Endothelial cell of umbilical vein (primary cell): ENCODE measurements around the gene FABP2. TPM values are rescaled to one million over a fixed set of nuclear protein-coding genes. Genes with fewer than 3 reads are reported as not detected.

ENCODE experiments used
- BruUV-seq: library from RNA; stranded (reverse); fragments of 400-500 nt; replicated peaks from 2 replicates; lab custom pipeline; 2021; lab: Mats Ljungman, UMichigan
- CTCF ChIA-PET: fragments of 300-600, 350-600 bp; sonication (Branson Sonifier 250); formaldehyde crosslinking; loops from one replicate; lab custom pipeline; 2021; ENCODE audit warnings: antibody characterized with exemption, inconsistent platforms; lab: Charles Lee
- POLR2A ChIA-PET: fragments of 300-600, 350-600 bp; sonication (Branson Sonifier 250); formaldehyde crosslinking; loops from one replicate; lab custom pipeline; 2021; ENCODE audit warnings: antibody characterized with exemption, inconsistent platforms; lab: Charles Lee
- DNase-seq: peaks from one replicate; pipeline ENCODE4 v3.0.0-alpha.2; 2011; ENCODE audit warnings: low read depth, low spot score
- FAIRE-seq: peaks from 2 replicates; lab custom pipeline; 2011; peaks lifted over from hg19 to GRCh38; lab: Jason Lieb, UNC
- H2AFZ ChIP-seq: 2 replicates; pipeline ENCODE4 v1.6.0; 2012; ENCODE audit warnings: low read depth, low read length, control low read depth, inconsistent platforms
- H3K27ac ChIP-seq: 2 replicates; pipeline ENCODE4 v1.5.1; 2011; ENCODE audit warnings: low read depth, mild to moderate bottlenecking, control low read depth, low read length, moderate library complexity; ENCODE audit not compliant: insufficient read depth
- H3K27me3 ChIP-seq, 2 experiments: 2 replicates each; pipeline versions ENCODE4 v1.6.0 to v1.6.1; 2011; ENCODE audit warnings: low read length in 2 of 2, mixed read lengths in 1 of 2; ENCODE audit not compliant: control insufficient read depth in 2 of 2, insufficient read depth in 2 of 2
- H3K36me3 ChIP-seq, 2 experiments: 2 replicates in 1 of 2; 3 replicates in 1 of 2; pipeline ENCODE4 v1.5.1; 2011; ENCODE audit warnings: low read length in 2 of 2, mild to moderate bottlenecking in 1 of 2, moderate library complexity in 1 of 2; ENCODE audit not compliant: control insufficient read depth in 2 of 2, insufficient read depth in 2 of 2; ENCODE audit errors: extremely low read depth in 1 of 2
- H3K4me1 ChIP-seq: 3 replicates; pipeline ENCODE4 v1.5.1; 2011; ENCODE audit warnings: mild to moderate bottlenecking, low read length; ENCODE audit not compliant: control insufficient read depth, insufficient read depth; ENCODE audit errors: extremely low read depth
- H3K4me2 ChIP-seq: 2 replicates; pipeline ENCODE4 v1.6.1; 2011; ENCODE audit warnings: low read length, control low read depth, mixed read lengths; ENCODE audit not compliant: insufficient read depth
- H3K4me3 ChIP-seq, 3 experiments: fragments of 200-600 bp in 1 of 3; sonication (generic), shearing (Covaris generic) in 1 of 3; replicated peaks in 1 of 3; 2 replicates each; pipeline ENCODE4 v1.5.1; 2011 to 2016; ENCODE audit warnings: control low read depth in 3 of 3, low read length in 3 of 3, mild to moderate bottlenecking in 2 of 3, inconsistent platforms in 1 of 3, low read depth in 1 of 3, moderate library complexity in 1 of 3; ENCODE audit not compliant: insufficient read depth in 1 of 3
- H3K79me2 ChIP-seq: 2 replicates; pipeline ENCODE4 v1.6.0; 2012; ENCODE audit warnings: low read length, inconsistent platforms; ENCODE audit not compliant: control insufficient read depth, insufficient read depth
- H3K9ac ChIP-seq: replicated peaks from 2 replicates; pipeline ENCODE3; 2011; ENCODE audit warnings: low read length, control low read depth; ENCODE audit not compliant: insufficient read depth; ENCODE audit errors: extremely low read depth
- H3K9me1 ChIP-seq: replicated peaks from 3 replicates; pipeline ENCODE4 v1.6.0; 2011; ENCODE audit warnings: mild to moderate bottlenecking, low read length; ENCODE audit not compliant: control insufficient read depth, insufficient read depth; ENCODE audit errors: extremely low read depth
- H3K9me3 ChIP-seq: replicated peaks from 2 replicates; pipeline ENCODE4 v1.5.1; 2012; ENCODE audit warnings: low read length, inconsistent platforms; ENCODE audit not compliant: control insufficient read depth, insufficient read depth
- H4K20me1 ChIP-seq: replicated peaks from 2 replicates; pipeline ENCODE3; 2011; ENCODE audit warnings: mild to moderate bottlenecking, low read length; ENCODE audit not compliant: control insufficient read depth, insufficient read depth; ENCODE audit errors: extremely low read depth
- EZH2 ChIP-seq: IDR thresholded peaks from 2 replicates; pipeline ENCODE4 v1.6.1; 2012; ENCODE audit warnings: borderline replicate concordance, low read depth, mild to moderate bottlenecking, moderate library complexity, low read length, inconsistent platforms; ENCODE audit not compliant: severe bottlenecking
- FOS ChIP-seq: IDR thresholded peaks from 2 replicates; pipeline ENCODE4 v1.6.1; 2011; ENCODE audit warnings: mild to moderate bottlenecking, low read length, moderate library complexity, borderline replicate concordance; ENCODE audit not compliant: insufficient read depth
- GATA2 ChIP-seq: IDR thresholded peaks from 2 replicates; pipeline ENCODE4 v1.7.0; 2011; ENCODE audit warnings: low read depth, mild to moderate bottlenecking, moderate library complexity, mixed read lengths, low read length; ENCODE audit not compliant: insufficient read length, insufficient read depth
- JUN ChIP-seq: IDR thresholded peaks from 2 replicates; pipeline ENCODE4 v1.6.1; 2011; ENCODE audit warnings: borderline replicate concordance, low read depth; ENCODE audit not compliant: insufficient read length, insufficient read depth
- MAX ChIP-seq: IDR thresholded peaks from 2 replicates; pipeline ENCODE4 v1.6.1; 2011; ENCODE audit not compliant: insufficient read depth, insufficient read length
- MYC ChIP-seq: IDR thresholded peaks from one replicate; pipeline ENCODE4 v1.6.1; 2011; ENCODE audit warnings: mild to moderate bottlenecking, low read depth, low read length
- POLR2A ChIP-seq: IDR thresholded peaks from 2 replicates; pipeline ENCODE4 v1.6.1; 2012; ENCODE audit warnings: low read depth, mild to moderate bottlenecking, control low read depth, low read length
- POLR2AphosphoS5 ChIP-seq: IDR thresholded peaks from 2 replicates; pipeline ENCODE4 v1.6.1; 2012; ENCODE audit warnings: low read depth, mild to moderate bottlenecking, control low read depth, low read length, moderate library complexity; ENCODE audit not compliant: insufficient read depth
- dilution Hi-C: fragments of 300-500 bp; cut with MboI; formaldehyde crosslinking; loops from one replicate; pipeline ENCODE4 v1.15.0; 2019; ENCODE audit warnings: low sequenced_read_pairs; ENCODE audit not compliant: extremely low pct_ligation_motif_present
- intact Hi-C: fragments of 100-400 bp; cut with micrococcal nuclease; formaldehyde crosslinking; loops from one replicate; pipeline ENCODE4 v1.10.0; 2022
- polyA plus RNA-seq, 4 experiments: library from polyadenylated mRNA; depleted of rRNA in 3 of 4; stranded (reverse) in 3 of 4; unstranded in 1 of 4; fragments of >200 nt; gene quantifications; 2 replicates each; pipeline versions ENCODE4 v1.2.1 to v1.2.3, GENCODE V29; 2011 to 2012; ENCODE audit warnings: missing spikeins in 1 of 4
- total RNA-seq: library from RNA; stranded (reverse); gene quantifications from 2 replicates; pipeline ENCODE4 v1.2.3, GENCODE V29; 2021
- TF ChIP-seq, protein P1 (sequence below), 2 donors: IDR thresholded peaks; 1 replicate in 1 of 2; 2 replicates in 1 of 2; pipeline ENCODE4 v1.5.1; 2011; ENCODE audit warnings: low read length in 2 of 2, mild to moderate bottlenecking in 2 of 2, moderate library complexity in 2 of 2, control low read depth in 1 of 2, inconsistent platforms in 1 of 2, low read depth in 1 of 2; ENCODE audit not compliant: insufficient read depth in 1 of 2; ENCODE audit errors: extremely low read depth in 1 of 2

The FABP2 gene
- total and polyA plus RNA-seq, 2 donors (not counting 3 experiments of a cell fraction or from before 2014, with no cell fraction given), result not detected

GRCh38 chr4:119313237-119313636 is 8.7 kb downstream of the FABP2 start:
- FAIRE-seq (no peak), DNase-seq (no peak)
- H2AFZ ChIP-seq, result no peak overlapping the region
- POLR2A ChIA-PET, result no interaction called here
- dilution Hi-C loops (no loop called here), intact Hi-C loops (no loop called here)
- no peaks in the 10 kb centered on the region for H4K20me1 ChIP-seq
- H3K4me2 ChIP-seq, result no peak overlapping the region
- H3K9me1 ChIP-seq, result no peaks in the 10 kb centered on the region
- H3K4me3 ChIP-seq, result no peak overlapping the region
- H3K4me1 ChIP-seq, result no peaks in the 10 kb centered on the region
- H3K9ac ChIP-seq, result no peak overlapping the region
- H3K36me3 ChIP-seq, result no peaks in the 10 kb centered on the region
- no peaks in the 10 kb centered on the region for H3K9me3 ChIP-seq
- H3K27ac ChIP-seq, result no peak overlapping the region
- no peaks in the 10 kb centered on the region for H3K79me2 ChIP-seq
- H3K27me3 ChIP-seq, result peaks cover 5 to 15% of the 10 kb centered on the region in 2 experiments
- no TSS peak for BruUV-seq
- no peak for TF ChIP-seq JUN
- no peak for TF ChIP-seq EZH2
- no peak for TF ChIP-seq MAX
- TF ChIP-seq GATA2, result no peak
- no peak for TF ChIP-seq MYC
- TF ChIP-seq POLR2AphosphoS5, result no peak
- TF ChIP-seq FOS, result no peak
- TF ChIP-seq POLR2A, result no peak
- TF ChIP-seq, protein P1, sequence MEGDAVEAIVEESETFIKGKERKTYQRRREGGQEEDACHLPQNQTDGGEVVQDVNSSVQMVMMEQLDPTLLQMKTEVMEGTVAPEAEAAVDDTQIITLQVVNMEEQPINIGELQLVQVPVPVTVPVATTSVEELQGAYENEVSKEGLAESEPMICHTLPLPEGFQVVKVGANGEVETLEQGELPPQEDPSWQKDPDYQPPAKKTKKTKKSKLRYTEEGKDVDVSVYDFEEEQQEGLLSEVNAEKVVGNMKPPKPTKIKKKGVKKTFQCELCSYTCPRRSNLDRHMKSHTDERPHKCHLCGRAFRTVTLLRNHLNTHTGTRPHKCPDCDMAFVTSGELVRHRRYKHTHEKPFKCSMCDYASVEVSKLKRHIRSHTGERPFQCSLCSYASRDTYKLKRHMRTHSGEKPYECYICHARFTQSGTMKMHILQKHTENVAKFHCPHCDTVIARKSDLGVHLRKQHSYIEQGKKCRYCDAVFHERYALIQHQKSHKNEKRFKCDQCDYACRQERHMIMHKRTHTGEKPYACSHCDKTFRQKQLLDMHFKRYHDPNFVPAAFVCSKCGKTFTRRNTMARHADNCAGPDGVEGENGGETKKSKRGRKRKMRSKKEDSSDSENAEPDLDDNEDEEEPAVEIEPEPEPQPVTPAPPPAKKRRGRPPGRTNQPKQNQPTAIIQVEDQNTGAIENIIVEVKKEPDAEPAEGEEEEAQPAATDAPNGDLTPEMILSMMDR (IDR thresholded peaks at IDR 0.05; ENCODE audit: extremely low read depth in 1 of 2, insufficient read depth in 1 of 2, low read depth in 1 of 2, low read length in 2 of 2), result no peak
- CTCF ChIA-PET, result interaction anchor here (0.7 to 1.9 kb wide), 4 partner anchors 177 to 315 kb away, joined by 3 to 8 read pairs (median 6); partner anchors contain the start of gene PDE5A
